ENCODE measurements around the gene TMPRSS7.

Gene TMPRSS7

GRCh38 chr3:112128843-112129727, 94.5 kb downstream of the TMPRSS7 start:
- no peak for DNase-seq (ENCODE audit: low spot score)

GRCh38 chr3:112129925-112130637, 95.5 kb downstream of the TMPRSS7 start:
- DNase-seq (ENCODE audit: low spot score) = no peak

DNA sequence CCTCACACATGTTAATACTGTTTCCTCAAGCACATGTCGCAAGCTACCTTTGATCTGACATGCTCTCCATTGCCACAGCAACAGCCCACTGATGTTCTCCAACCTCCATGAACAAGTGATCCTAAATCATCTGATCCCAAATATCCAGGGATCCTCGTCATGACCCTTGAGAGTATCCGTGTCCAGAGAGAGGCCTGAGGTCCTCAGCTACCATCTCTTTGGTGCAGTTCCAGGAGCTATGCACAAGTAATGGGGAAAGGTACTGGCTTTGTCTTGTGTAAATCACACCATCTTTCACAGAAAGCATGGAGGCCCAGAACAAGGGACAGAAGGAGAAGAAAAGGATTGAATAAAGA, 96.1 kb downstream of the TMPRSS7 start:
- no peak for DNase-seq (ENCODE audit: low spot score)
